Retinal pigment epithelial cell (primary cell): Measurements from ENCODE around the gene TRAPPC10.

Experiments used
- DNase-seq: peaks from one replicate; pipeline ENCODE4 v3.0.0-alpha.2; 2010; ENCODE audit warnings: low read depth
- H3K4me3 ChIP-seq: 2 replicates; pipeline ENCODE4 v1.5.1; 2011; ENCODE audit warnings: mild to moderate bottlenecking, low read length, control low read depth, moderate library complexity
- TF ChIP-seq, protein P1 (sequence below): conservative IDR thresholded peaks from 2 replicates; pipeline ENCODE4 v1.5.1; 2011; ENCODE audit warnings: low read depth, low read length, control low read depth, inconsistent platforms

TRAPPC10 gene

GRCh38 chr21:43986544-43987451 is 25.3 kb upstream of the TRAPPC10 start:
- TF ChIP-seq, protein P1, sequence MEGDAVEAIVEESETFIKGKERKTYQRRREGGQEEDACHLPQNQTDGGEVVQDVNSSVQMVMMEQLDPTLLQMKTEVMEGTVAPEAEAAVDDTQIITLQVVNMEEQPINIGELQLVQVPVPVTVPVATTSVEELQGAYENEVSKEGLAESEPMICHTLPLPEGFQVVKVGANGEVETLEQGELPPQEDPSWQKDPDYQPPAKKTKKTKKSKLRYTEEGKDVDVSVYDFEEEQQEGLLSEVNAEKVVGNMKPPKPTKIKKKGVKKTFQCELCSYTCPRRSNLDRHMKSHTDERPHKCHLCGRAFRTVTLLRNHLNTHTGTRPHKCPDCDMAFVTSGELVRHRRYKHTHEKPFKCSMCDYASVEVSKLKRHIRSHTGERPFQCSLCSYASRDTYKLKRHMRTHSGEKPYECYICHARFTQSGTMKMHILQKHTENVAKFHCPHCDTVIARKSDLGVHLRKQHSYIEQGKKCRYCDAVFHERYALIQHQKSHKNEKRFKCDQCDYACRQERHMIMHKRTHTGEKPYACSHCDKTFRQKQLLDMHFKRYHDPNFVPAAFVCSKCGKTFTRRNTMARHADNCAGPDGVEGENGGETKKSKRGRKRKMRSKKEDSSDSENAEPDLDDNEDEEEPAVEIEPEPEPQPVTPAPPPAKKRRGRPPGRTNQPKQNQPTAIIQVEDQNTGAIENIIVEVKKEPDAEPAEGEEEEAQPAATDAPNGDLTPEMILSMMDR = no peak
- no peak overlapping the region for H3K4me3 ChIP-seq
- no peak for DNase-seq

GRCh38 chr21:43987509-43987908 is 24.6 kb upstream of the TRAPPC10 start:
- TF ChIP-seq, protein P1 = no peak
- DNase-seq = no peak
- H3K4me3 ChIP-seq = no peak overlapping the region

DNA sequence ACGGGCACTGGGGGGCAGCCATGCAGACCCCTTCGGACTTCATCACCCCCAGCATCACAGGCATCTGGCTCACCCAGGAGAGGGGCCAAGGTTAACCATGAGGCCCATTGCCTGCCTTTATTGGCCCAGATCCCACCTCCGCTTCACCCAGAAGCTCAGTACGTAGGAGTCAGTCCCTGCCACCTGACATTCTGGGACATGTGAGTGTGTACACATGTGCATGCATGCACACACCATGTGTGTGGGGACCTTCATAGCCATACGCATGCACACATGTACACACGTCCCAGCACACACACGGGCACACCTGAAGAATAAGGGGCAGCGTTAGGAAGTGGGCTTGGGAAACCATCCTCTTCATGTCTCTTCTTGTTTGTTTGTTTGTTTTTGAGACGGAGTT is 24.1 kb upstream of the TRAPPC10 start:
- DNase-seq = no peak
- no peak overlapping the region for H3K4me3 ChIP-seq
- TF ChIP-seq, protein P1 = no peak

GRCh38 chr21:43988506-43989230 is 23.4 kb upstream of the TRAPPC10 start:
- no peak overlapping the region for H3K4me3 ChIP-seq
- TF ChIP-seq, protein P1 = no peak
- no peak for DNase-seq

DNA sequence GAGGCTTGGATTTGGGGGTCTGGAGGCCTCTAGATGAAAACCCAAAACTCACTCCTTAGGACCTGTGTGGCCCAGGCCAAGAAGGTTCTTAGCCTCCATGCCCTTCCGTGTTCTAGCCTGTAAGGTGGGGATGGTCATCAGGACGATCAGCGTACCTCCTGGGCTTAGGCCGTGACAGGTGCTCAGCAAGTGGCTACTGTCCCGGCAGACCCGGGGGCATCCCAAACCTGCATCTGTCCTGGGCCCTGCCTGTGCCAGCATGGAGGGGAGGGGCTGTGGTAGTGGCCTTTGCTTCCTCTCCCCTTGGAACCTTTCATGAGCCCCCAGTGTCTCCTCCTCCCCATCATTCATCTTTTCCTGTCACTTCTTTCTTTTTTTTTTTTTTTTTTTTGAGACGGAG is 22.7 kb upstream of the TRAPPC10 start:
- no peak overlapping the region for H3K4me3 ChIP-seq
- TF ChIP-seq, protein P1 = no peak
- no peak for DNase-seq

DNA sequence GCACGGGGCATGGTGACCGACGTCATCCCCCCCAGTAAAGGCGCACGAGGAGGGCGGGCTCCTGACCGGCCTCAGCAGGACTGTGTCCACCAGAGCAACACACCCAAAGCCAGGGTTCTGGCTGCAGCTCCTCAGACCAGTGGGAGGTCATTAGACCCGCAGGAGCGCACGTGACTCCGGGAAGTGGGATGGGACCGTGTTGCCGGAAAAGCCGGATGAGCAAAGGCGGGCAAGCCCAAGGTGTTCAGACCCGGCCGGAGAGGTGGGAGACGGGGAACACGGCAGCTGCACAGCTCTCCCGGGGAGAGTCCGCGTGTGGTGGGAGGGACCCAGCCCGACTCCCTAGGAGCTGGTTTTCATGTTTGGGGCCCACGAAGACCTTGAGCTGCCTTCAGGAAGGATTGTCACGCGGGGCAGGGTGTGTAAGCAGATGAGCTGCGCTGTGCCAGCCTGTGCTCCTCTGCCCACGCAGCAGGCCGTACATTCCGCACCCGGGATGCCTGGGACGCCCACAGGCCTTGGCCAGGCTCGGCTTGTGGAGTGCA is 20.6 kb upstream of the TRAPPC10 start:
- TF ChIP-seq, protein P1 = no peak
- no peak overlapping the region for H3K4me3 ChIP-seq
- no peak for DNase-seq
